Gastrocnemius medialis (tissue), 4 donors: Measurements from ENCODE around the gene NBEA.

Experiments used
- CTCF ChIP-seq, 5 experiments: fragments of 450-650 bp in 3 of 5; fragments of 200-600 bp in 2 of 5; sonication (generic) in 2 of 5; IDR thresholded peaks in 4 of 5; conservative IDR thresholded peaks in 1 of 5; 1 replicate in 4 of 5; 2 replicates in 1 of 5; pipeline ENCODE4 v1.5.1; 2016 to 2019; ENCODE audit warnings: antibody characterized with exemption in 5 of 5, mild to moderate bottlenecking in 3 of 5, moderate library complexity in 3 of 5
- POLR2A ChIP-seq, 2 donors: fragments of 450-650 bp; IDR thresholded peaks; one replicate each; pipeline ENCODE4 v1.6.1; 2017; ENCODE audit warnings: antibody characterized with exemption in 2 of 2, mild to moderate bottlenecking in 2 of 2, moderate library complexity in 2 of 2

DNA sequence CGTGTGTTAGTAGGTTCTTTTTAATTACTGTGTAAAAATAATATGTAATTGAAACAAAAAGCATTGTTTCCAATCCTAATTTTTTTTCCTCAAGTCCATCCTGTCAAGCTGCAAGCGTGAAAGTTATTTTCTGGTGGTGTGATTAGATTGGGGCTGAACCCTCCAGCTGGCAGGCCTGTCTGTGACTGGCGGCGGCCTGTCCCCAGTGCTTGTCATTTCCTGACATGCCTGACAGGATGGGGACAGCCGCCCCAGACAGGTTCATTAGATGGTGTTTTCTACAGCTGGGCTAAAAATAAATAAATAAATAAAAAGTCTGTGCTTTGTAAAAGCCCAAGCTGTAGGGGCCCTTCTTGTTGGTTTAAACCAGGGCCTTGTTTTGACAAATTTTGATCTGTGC lies 588.1 kb downstream of the NBEA start:
- TF ChIP-seq CTCF (IDR thresholded peaks at IDR 0.05 in 4 of 5, conservative IDR thresholded peaks at IDR 0.05 in 1 of 5) (no peak), POLR2A (IDR thresholded peaks at IDR 0.05) (no peak)
